GM23248 (cell line): ENCODE data around the gene WBP2NL. TPM values are rescaled to one million over a fixed set of nuclear protein-coding genes. Genes with fewer than 3 reads are reported as not detected.

Experiments
- DNase-seq: peaks from one replicate; pipeline ENCODE4 v3.0.0-alpha.2; 2015
- H2AFZ ChIP-seq: fragments of 200-600 bp; sonication (generic); 2 replicates; pipeline ENCODE4 v1.6.1; 2016; ENCODE audit warnings: antibody characterized with exemption
- H3F3A ChIP-seq: fragments of 200-600 bp; sonication (generic); 2 replicates; pipeline ENCODE4 v1.6.1; 2016; ENCODE audit warnings: mild to moderate bottlenecking, antibody characterized with exemption, mixed run types; ENCODE audit not compliant: insufficient read depth
- H3K27ac ChIP-seq: fragments of 200-600 bp; sonication (generic); 2 replicates; pipeline ENCODE4 v1.5.1; 2016; ENCODE audit warnings: mild to moderate bottlenecking
- H3K27me3 ChIP-seq: fragments of 200-600 bp; sonication (generic); replicated peaks from 2 replicates; pipeline ENCODE4 v1.6.1; 2016; ENCODE audit warnings: mild to moderate bottlenecking; ENCODE audit not compliant: insufficient read depth
- H3K36me3 ChIP-seq: fragments of 200-600 bp; sonication (generic); 2 replicates; pipeline ENCODE4 v1.6.1; 2016; ENCODE audit warnings: low read depth, mild to moderate bottlenecking
- H3K4me1 ChIP-seq: fragments of 200-600 bp; sonication (generic); 2 replicates; pipeline ENCODE4 v1.6.1; 2016; ENCODE audit warnings: mild to moderate bottlenecking; ENCODE audit not compliant: insufficient read depth
- H3K4me2 ChIP-seq: fragments of 200-600 bp; sonication (generic); one replicate; pipeline ENCODE4 v1.6.1; 2016; ENCODE audit warnings: mild to moderate bottlenecking; ENCODE audit not compliant: unreplicated experiment
- H3K4me3 ChIP-seq: fragments of 200-600 bp; sonication (generic); 2 replicates; pipeline ENCODE4 v1.5.1; 2016; ENCODE audit warnings: mild to moderate bottlenecking
- H3K79me2 ChIP-seq: fragments of 200-600 bp; sonication (generic); 2 replicates; pipeline ENCODE4 v1.6.1; 2016; ENCODE audit warnings: mild to moderate bottlenecking; ENCODE audit not compliant: insufficient read depth
- H3K9ac ChIP-seq: fragments of 200-600 bp; sonication (generic); 2 replicates; pipeline ENCODE4 v1.6.1; 2016; ENCODE audit warnings: mild to moderate bottlenecking
- H3K9me2 ChIP-seq: fragments of 200-600 bp; sonication (generic); 2 replicates; pipeline ENCODE4 v1.6.1; 2016; ENCODE audit warnings: mixed run types, mild to moderate bottlenecking, moderate library complexity; ENCODE audit not compliant: insufficient read depth
- H3K9me3 ChIP-seq: fragments of 200-600 bp; sonication (generic); one replicate; pipeline ENCODE4 v1.6.1; 2017; ENCODE audit warnings: low read depth
- H4K20me1 ChIP-seq: fragments of 200-600 bp; sonication (generic); 2 replicates; pipeline ENCODE4 v1.6.0; 2016; ENCODE audit not compliant: insufficient read depth
- EZH2 ChIP-seq: fragments of 200-600 bp; sonication (generic); IDR thresholded peaks from 2 replicates; pipeline ENCODE4 v1.6.1; 2018; ENCODE audit warnings: antibody characterized with exemption, mild to moderate bottlenecking; ENCODE audit not compliant: insufficient read depth, poor library complexity, severe bottlenecking
- EZH2phosphoT487 ChIP-seq: fragments of 200-600 bp; sonication (generic); IDR thresholded peaks from 2 replicates; pipeline ENCODE4 v1.6.1; 2018; ENCODE audit warnings: antibody characterized with exemption, moderate library complexity, mild to moderate bottlenecking, low read depth; ENCODE audit not compliant: insufficient read depth
- WGBS, 2 experiments: methylation state at CpG; one replicate each; pipeline ENCODE4 v1.1.6; 2015 to 2017; ENCODE audit warnings: low lambda C conversion rate in 2 of 2, low coverage in 1 of 2; ENCODE audit errors: missing lambda C conversion rate in 2 of 2; 5-methylcytosine and 5-hydroxymethylcytosine counted together
- in situ Hi-C: fragments of 300-500 bp; cut with MboI; formaldehyde crosslinking; loops from 2 replicates; pipeline ENCODE4 v1.15.0; 2020
- polyA plus RNA-seq: library from polyadenylated mRNA; unstranded; fragments of >200 nt; fragmentation: Nextera tagmentation; extraction: Ambion mirVana; gene quantifications from 2 replicates; pipeline ENCODE4 v1.2.1, GENCODE V29; 2016
- total RNA-seq: library from RNA; depleted of rRNA; stranded (reverse); fragments of >200 nt; shearing (Covaris generic); gene quantifications from 2 replicates; pipeline ENCODE4 v1.2.3, GENCODE V29; 2014

WBP2NL gene
- total and polyA plus RNA-seq, 2 experiments from 2014 or later, result 0.14 to 0.43 TPM

DNA sequence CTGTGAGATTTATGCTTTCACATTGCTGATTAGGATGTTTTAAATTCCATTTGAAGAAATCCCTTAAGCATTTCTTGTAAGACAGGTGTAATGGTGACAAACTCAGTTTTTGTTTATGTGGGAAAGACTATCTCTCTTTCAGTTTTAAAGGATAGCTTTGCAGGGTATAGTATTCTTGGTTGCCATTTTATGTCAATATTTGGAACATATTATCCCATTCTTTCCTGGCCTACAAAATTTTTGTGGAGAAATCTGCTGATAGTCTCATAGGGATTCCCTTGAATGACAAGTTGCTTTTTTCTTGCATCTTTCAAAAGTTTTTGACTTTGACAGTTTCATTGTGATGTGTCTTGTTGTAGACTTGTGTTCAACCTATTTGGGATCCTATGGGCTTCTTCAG, 43.2 kb downstream of the WBP2NL start:
- TF ChIP-seq EZH2, result no peak
- no peak for TF ChIP-seq EZH2phosphoT487
- DNase-seq, result no peak
- Histone ChIP-seq H3K27me3 (no peaks in the 10 kb centered on the region), H3K36me3 (no peaks in the 10 kb centered on the region), H4K20me1 (no peaks in the 10 kb centered on the region), H3K9ac (no peak overlapping the region), H3K27ac (no peak overlapping the region), H3K4me1 (peaks cover 3% of the 10 kb centered on the region), H3K9me3 (no peaks in the 10 kb centered on the region), H3K4me2 (no peak overlapping the region), H3K9me2 (no peaks in the 10 kb centered on the region), H2AFZ (no peak overlapping the region), H3K79me2 (no peaks in the 10 kb centered on the region), H3F3A (no peaks in the 10 kb centered on the region), H3K4me3 (no peak overlapping the region)
- in situ Hi-C loops, result no loop called here

GRCh38 chr22:42050641-42051180, 52.1 kb downstream of the WBP2NL start:
- Histone ChIP-seq H3K9me3 (no peaks in the 10 kb centered on the region), H3K27me3 (no peaks in the 10 kb centered on the region), H3K9ac (no peak overlapping the region), H3K4me3 (no peak overlapping the region), H2AFZ (no peak overlapping the region), H3K79me2 (no peaks in the 10 kb centered on the region), H3K36me3 (no peaks in the 10 kb centered on the region), H3F3A (no peaks in the 10 kb centered on the region), H4K20me1 (no peaks in the 10 kb centered on the region), H3K4me2 (no peak overlapping the region), H3K4me1 (peaks cover 7% of the 10 kb centered on the region), H3K9me2 (no peaks in the 10 kb centered on the region), H3K27ac (no peak overlapping the region)
- no peak for DNase-seq
- 45 to 50% methylated on average over 2 of the region's 2 CpGs for WGBS, 2 experiments
- no peak for TF ChIP-seq EZH2
- no peak for TF ChIP-seq EZH2phosphoT487
- in situ Hi-C loops, result no loop called here

- no peak overlapping the region for H3K4me2 ChIP-seq
- no peak for DNase-seq
- H3K36me3 ChIP-seq, result no peaks in the 10 kb centered on the region
- H3K4me1 ChIP-seq, result no peaks in the 10 kb centered on the region
- no peak for TF ChIP-seq EZH2
- no peak for TF ChIP-seq EZH2phosphoT487
- H3K27ac ChIP-seq, result no peak overlapping the region
- no peaks in the 10 kb centered on the region for H3F3A ChIP-seq
- H3K79me2 ChIP-seq, result no peaks in the 10 kb centered on the region
- in situ Hi-C loops, result no loop called here
- no peaks in the 10 kb centered on the region for H4K20me1 ChIP-seq
- no peak overlapping the region for H3K9ac ChIP-seq
- H2AFZ ChIP-seq, result no peak overlapping the region
- H3K27me3 ChIP-seq, result no peaks in the 10 kb centered on the region
- no peaks in the 10 kb centered on the region for H3K9me2 ChIP-seq
- no peak overlapping the region for H3K4me3 ChIP-seq
- H3K9me3 ChIP-seq, result peaks cover 4% of the 10 kb centered on the region
- WGBS, 2 experiments, result 73 to 78% methylated on average over 3 of the region's 3 CpGs
Observed at GRCh38 chr22:42052765-42053164, 54.2 kb downstream of the WBP2NL start.

- Histone ChIP-seq H3K9me2 (no peaks in the 10 kb centered on the region), H3K4me1 (no peaks in the 10 kb centered on the region), H3K27me3 (no peaks in the 10 kb centered on the region), H3K79me2 (no peaks in the 10 kb centered on the region), H3K9me3 (peaks cover 4% of the 10 kb centered on the region), H3K9ac (no peak overlapping the region), H3K27ac (no peak overlapping the region), H2AFZ (no peak overlapping the region), H3K4me2 (no peak overlapping the region), H3K4me3 (no peak overlapping the region), H3K36me3 (no peaks in the 10 kb centered on the region), H3F3A (no peaks in the 10 kb centered on the region), H4K20me1 (no peaks in the 10 kb centered on the region)
- in situ Hi-C loops, result no loop called here
- TF ChIP-seq EZH2, result no peak
- no peak for TF ChIP-seq EZH2phosphoT487
- WGBS, 2 experiments, result 97 to 98% methylated on average over 1 of the region's 1 CpG
- no peak for DNase-seq
Observed at GRCh38 chr22:42056757-42057511, 58.3 kb downstream of the WBP2NL start.
